Epithelial cell of proximal tubule (primary cell): ENCODE data around the gene EHMT2. TPM values are rescaled to one million over a fixed set of nuclear protein-coding genes. Genes with fewer than 3 reads are reported as not detected.

ENCODE experiments used
- DNase-seq: peaks from one replicate; pipeline ENCODE4 v3.0.0-alpha.2; 2011; ENCODE audit warnings: low read depth
- H3K4me3 ChIP-seq: 2 replicates; pipeline ENCODE4 v1.5.1; 2011; ENCODE audit warnings: low read depth, mild to moderate bottlenecking, low read length
- total RNA-seq: library from RNA; depleted of rRNA; stranded (reverse); fragments of >200 nt; gene quantifications from 2 replicates; pipeline ENCODE4 v1.2.3, GENCODE V29; 2015
- TF ChIP-seq, protein P1 (sequence below): conservative IDR thresholded peaks from 2 replicates; pipeline ENCODE4 v1.5.1; 2012; ENCODE audit warnings: low read depth, mild to moderate bottlenecking, low read length

The EHMT2 gene
- total RNA-seq, 1 donor from 2014 or later = 44.0 TPM

DNA sequence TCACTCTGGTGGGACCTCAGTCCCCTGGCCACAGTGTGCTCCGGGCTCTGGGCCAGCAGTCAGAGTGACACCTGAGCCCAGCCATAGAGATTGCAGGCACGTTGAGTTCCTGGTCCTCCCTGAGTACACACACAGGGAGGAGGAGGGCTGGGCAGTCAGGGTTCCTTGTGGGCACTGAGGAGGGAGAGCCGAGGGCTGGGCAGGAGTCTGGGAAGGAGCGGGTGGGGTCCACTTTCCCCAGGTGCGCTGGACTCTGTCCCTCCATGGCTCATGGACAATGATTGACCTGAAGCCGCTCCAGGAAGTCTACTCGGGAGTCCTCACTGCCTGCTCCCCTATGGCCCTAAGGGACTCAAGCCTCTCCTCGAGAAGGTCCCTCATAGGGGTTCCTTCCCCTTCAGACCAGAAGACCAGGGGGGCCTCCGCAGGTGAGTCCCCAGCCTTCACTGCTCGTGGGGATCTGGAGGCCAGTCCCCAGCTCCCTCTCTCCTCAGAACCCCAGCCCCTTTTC, 19.8 kb downstream of the EHMT2 start:
- no peak for DNase-seq
- TF ChIP-seq, protein P1, sequence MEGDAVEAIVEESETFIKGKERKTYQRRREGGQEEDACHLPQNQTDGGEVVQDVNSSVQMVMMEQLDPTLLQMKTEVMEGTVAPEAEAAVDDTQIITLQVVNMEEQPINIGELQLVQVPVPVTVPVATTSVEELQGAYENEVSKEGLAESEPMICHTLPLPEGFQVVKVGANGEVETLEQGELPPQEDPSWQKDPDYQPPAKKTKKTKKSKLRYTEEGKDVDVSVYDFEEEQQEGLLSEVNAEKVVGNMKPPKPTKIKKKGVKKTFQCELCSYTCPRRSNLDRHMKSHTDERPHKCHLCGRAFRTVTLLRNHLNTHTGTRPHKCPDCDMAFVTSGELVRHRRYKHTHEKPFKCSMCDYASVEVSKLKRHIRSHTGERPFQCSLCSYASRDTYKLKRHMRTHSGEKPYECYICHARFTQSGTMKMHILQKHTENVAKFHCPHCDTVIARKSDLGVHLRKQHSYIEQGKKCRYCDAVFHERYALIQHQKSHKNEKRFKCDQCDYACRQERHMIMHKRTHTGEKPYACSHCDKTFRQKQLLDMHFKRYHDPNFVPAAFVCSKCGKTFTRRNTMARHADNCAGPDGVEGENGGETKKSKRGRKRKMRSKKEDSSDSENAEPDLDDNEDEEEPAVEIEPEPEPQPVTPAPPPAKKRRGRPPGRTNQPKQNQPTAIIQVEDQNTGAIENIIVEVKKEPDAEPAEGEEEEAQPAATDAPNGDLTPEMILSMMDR = no peak
- H3K4me3 ChIP-seq = no peak overlapping the region

DNA sequence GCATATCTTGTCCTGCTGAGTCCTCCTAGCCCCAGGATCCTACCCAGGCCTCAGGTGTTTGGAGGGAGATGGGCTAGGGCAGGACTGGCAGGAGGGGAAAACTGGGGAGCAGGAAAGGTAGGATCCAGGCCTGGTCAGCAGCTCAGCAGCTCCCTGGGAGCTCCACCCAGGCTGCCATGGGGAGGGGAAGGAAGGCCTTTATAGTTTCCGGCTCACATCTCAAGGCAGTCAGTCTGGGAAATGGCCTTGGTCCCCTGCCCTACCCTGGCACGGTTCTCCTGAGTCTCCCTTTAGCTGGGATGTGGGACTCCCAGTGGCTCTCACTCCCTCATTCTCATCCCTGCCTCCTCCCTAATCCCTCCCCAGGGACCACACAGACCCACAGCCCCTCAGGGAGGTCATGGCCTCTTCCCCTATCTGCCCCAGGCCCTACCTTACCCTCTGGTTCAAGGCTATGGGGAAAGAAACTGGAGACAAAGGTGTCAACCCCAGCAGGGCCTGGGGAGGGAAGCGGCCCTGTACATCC, 20.3 kb downstream of the EHMT2 start:
- H3K4me3 ChIP-seq = no peak overlapping the region
- TF ChIP-seq, protein P1 = no peak
- DNase-seq = no peak

DNA sequence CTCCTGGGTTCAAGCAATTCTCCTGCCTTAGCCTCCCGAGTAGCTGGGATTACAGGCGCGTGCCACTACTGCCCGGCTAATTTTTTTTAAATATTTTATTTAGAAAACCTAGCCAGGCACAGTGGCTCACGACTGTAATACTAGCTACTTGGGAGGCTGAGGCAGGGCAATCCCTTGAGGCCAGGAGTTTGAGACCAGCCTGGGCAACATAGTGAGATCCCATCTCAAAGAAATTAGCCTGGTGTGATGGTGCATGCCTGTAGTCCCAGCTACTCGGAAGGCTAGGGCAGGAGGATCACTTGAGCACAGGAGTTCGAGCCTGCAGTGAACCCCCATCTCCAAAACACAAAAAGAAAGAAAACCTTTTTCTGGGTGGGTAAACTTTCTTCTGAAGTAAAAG, 21.1 kb downstream of the EHMT2 start:
- no peak for DNase-seq
- TF ChIP-seq, protein P1 = no peak
- H3K4me3 ChIP-seq = no peak overlapping the region

DNA sequence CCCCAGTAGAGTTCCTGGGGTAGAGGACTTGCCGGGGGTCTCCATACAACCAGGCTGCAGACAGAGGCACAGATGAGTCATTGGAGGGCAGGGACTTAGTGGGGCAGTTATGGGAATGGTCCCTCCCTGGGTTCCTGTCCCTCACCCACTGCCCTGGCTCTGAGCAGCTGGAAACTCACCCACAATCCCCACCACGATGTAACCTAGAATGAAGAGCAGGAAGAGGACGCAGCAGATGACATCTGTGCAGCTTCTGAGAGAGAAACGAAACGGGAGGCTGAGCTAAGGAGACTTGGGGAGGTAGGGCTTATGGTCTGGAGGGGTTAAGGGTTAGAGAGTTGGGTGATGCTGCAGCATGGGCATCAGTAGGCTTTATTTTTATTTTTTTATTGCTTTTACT, 21.6 kb downstream of the EHMT2 start:
- TF ChIP-seq, protein P1 = no peak
- DNase-seq = no peak

DNA sequence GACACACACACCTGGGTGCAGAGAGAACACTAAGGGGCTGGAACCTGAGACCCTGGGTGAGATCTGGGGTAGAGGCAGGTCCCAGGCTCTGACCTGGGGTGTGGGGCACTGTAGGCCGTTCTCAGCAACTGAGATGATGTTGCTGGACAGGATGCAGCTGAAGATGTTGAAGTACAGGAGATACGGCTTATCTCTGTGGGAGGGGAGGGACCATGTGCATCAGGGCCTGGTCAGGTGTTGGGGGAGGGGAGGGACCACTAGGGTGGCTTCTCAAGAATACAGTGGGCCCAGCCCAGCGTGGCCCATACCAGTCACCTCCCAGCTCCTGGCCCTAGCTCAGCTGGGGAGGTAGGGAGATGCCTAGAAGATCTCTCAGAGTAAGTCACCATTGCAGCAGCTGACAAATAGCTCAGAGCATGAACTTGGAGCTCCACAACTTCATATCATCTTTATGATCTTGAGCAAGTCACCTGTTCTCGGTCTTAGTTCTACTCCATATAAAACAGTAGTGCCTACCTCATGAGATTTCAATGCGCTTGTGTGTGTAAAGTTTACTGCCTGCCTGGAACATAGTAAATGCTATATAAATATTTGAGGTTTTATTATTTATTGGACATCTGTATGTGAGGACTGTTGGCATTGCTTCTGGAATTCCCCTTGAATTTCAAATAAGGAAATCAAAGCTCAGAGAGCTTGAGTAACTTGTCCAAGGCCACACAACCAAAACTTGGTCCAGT, 22.5 kb downstream of the EHMT2 start:
- TF ChIP-seq, protein P1 = no peak
- no peak for DNase-seq
- no peak overlapping the region for H3K4me3 ChIP-seq

More for the DNA sequence above, 21.6 kb downstream of the EHMT2 start:
- no peak overlapping the region for H3K4me3 ChIP-seq

DNA sequence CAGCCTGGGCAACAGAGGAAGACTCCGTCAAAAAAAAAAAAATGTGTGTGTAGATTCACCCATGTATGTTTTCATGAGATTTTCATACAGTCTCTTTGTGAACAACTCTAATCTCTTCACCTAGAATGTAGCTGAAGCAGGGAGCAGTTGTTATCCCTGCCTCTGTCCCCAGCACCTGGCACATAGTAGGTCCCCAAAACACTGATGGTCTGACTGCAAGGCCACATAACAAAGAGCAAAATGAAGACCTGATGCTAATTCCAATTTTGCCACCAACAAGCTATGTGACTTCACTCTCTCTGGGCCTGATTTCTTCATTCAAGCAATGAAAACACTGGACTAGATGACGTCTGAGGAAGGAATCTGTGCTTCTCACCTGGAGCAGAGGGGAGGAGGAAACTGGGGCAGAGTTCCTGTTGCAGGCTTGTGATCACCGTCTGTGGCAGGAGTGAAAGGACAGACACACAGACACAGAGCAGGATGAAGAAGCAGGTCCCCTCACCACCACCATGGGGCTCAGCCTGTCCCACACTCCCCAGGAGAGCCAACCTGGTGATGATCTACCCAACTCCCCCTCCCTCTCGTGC, 23.3 kb downstream of the EHMT2 start:
- TF ChIP-seq, protein P1 = no peak
- no peak overlapping the region for H3K4me3 ChIP-seq
- DNase-seq = no peak
